ENCODE data around the gene ATP2A1.

DNA sequence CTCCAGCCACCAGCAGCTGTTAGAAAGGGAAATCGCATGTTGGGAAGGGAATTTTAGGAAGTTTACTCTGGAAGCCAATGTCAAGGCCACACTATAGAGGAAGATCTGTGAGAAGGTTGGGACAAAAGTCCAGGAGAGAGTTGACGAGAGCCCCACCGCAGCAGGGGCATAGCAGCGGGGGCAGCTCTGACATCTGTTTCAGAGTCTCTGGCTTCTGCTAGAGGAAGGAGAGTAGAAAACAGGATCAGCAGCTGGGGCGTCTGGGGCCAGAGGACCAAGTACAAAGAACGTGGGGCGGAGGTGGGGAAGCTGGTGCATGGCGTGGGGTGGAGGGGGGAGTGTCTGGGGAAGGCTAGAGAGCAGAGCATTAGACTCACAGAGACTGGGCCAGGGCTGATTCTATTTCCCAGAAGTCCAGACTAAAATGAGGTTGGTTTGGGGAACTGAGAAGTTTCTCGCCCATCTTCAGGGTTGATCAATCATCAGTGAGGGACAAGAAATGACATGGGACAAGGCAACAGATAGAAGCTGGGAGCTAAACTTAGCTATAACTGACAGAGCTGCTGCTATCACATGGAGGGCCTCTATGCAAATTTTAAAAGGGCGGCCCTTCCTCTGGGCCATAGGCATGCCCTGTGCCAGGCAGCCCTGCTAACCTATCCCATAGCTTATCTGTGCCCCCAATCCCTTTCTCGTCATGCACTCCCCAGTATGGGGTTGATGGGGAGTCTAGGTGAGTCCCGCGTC is 45.5 kb downstream of the ATP2A1 start:
- TF ChIP-seq, protein P1, sequence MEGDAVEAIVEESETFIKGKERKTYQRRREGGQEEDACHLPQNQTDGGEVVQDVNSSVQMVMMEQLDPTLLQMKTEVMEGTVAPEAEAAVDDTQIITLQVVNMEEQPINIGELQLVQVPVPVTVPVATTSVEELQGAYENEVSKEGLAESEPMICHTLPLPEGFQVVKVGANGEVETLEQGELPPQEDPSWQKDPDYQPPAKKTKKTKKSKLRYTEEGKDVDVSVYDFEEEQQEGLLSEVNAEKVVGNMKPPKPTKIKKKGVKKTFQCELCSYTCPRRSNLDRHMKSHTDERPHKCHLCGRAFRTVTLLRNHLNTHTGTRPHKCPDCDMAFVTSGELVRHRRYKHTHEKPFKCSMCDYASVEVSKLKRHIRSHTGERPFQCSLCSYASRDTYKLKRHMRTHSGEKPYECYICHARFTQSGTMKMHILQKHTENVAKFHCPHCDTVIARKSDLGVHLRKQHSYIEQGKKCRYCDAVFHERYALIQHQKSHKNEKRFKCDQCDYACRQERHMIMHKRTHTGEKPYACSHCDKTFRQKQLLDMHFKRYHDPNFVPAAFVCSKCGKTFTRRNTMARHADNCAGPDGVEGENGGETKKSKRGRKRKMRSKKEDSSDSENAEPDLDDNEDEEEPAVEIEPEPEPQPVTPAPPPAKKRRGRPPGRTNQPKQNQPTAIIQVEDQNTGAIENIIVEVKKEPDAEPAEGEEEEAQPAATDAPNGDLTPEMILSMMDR (IDR thresholded peaks at IDR 0.05; ENCODE audit: low read length) = no peak
- TF ChIP-seq EZH2phosphoT487 (IDR thresholded peaks at IDR 0.05; ENCODE audit: low read length) = no peak
- TF ChIP-seq EZH2 (optimal IDR thresholded peaks at IDR 0.05; ENCODE audit: low read depth, low read length) = no peak

Data from MM.1S (cell line).